CD4-positive, alpha-beta T cell treated with Interleukin-15 for 4 hours (primary cell): ENCODE results near the gene AGER.
"Not testable (repeated sequence)": the region's sequence is repeated elsewhere in the genome, so short reads cannot be mapped to it uniquely, and the experiment has no call there.

ENCODE experiments used
- DNase-seq: peaks from one replicate; pipeline ENCODE4 v3.0.0-alpha.2; 2020; ENCODE audit warnings: low spot score

AGER gene

DNA sequence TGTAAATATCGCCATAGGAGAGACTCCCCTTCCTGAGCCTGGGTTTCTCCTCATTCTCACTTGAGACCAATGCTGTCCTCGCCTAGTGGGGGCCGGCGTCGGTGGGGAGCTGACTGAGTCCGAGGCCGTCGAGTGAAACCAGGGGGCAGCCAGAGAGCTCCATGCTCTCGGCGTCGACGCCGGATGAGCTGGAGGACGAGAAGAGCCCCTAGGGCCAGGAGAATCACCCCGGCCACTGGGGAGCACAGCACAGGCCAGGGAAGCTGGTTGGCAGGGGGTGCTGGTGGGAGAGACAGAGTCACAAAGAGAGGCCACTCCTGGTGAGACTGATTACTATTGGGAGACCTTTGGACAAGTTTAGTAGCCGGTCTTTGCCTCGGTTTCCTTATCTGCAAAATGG, 14.8 kb upstream of the AGER start:
- DNase-seq, result no peak

- no peak for DNase-seq
Measured at GRCh38 chr6:32198345-32198696, 14.3 kb upstream of the AGER start.

DNA sequence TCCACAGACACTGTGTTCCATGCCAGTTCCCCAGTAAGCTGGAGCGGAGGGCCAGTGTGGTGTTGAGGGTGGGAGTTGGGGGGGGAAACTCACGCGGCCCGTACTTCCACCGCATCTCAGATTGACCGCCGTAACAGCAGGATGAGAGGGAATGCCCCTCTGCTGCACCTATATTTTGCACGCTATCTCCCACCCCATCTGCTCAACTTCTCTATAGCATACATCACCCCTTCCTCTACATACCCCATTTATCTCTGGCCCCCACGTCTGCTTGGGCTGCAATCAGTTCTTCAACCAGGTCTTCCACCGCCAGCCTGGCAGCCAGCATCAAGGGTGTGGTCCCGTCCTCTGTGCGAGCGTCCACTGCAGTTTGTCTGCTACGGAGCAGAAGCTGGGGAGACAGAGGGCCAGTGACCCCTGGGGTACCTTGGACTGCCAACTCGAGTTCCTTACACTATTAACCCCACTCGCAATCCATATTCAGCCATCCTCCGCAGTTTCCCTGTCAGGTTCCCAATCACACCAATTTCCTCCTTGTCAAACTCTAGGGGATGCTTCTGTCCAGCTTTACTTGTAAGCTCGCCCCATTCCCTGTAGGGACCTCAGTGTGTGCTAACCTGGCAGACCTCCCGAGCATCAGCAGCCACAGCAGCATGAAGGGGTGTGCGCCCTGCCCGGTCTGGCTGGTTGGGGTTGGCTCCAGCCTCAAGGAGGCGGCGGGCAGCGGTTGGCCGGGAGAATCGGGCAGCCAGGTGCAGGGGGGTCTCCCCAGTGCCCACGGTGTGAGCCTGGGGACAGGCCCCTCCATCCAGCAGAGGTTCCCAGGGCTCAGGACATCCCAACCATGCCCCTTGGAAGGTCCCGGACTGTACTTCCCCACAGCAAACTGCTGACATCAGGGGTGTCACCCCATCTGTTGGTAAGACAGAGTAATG, 12.9 kb upstream of the AGER start:
- DNase-seq, result no peak

DNA sequence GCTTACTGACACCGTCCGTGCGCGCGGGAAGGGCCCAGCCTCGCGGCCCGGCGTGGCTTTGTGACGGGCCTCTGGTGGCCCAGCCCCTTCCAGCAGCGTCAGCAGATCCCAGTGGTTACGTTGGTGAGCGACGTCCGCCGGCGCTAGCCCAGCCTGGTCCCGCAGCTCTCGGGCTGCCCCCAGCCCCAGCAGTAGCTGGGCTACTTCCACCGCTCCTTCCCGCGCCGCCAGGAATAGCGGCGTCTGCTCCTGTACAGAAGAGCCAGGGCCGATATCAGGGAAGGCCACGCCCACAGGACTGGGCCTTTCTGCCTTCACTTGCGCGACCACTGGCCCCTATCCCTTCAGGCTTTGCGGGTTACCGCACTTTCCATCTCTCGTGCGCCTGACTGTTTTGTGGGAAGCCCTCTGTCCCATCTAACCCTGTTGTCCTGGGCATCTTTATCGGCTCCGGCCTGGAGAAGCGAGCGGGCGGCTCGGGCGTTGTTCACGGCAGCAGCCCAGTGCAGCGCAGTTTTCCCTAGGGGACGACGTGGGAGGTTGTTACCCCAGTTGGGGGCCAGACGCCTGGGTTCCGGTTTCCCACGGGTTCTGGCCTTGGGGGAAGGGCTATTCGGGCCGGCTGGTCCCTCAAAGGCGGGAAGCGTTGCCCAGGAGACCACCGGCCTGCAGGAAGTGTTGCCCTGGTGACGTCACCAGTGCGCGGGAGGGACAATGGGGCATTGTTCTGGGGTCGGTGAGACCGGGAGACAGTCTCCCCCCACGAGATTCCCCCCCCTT, 12.0 kb upstream of the AGER start:
- DNase-seq, result peak; percentile 45

DNA sequence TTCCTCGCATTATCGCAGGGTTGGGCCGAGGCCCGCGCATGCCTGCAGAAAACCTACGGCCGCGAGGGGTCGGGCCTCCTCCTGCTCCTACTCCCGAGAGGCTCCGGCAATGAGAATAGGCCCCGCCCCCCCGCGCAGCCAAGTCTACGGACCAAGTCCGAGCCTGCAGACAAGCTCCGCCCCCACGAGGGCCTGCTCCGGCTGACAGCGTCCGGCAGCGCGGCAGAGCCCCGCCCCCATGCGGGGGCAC, 11.5 kb upstream of the AGER start:
- DNase-seq, result peak; percentile 100

DNA sequence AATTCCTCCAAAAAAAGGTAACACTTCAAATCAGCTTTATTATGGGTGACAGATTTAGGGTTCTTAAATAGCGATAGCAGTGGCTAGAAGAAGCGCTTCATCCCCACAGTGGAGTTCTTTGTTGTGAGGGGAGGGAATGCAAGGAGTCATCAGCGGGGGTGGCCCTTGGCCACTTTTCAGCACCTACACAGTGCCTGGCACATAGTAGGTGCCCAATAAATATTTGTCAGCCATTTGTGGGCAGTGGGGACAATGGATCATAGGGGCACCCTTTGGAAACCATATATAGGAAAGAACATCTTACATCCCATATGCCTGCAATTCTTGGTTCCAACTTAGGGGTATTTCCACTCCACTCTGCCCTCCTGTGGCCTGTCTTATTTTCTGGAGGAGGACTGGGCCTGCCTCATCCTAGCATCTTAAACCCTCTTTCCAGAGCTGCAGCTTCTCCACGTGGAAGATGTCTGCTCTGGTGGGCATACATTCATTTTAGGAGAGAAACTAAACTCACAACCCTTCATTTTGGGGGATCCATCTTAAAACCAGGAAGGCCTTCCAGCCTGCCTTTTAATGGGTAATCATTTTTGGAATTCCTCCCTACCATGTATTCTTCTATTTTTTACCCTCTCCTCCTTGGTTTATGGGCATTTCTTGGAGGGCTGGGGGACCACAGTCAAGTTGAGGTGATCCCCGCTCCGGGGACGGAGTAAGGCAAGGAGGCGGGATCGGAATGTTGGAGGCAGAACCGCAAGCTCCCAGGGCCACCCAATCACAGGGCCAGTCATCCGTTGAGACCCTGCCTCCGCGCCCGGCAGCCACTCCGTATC, 11.0 kb upstream of the AGER start:
- DNase-seq, result peak; percentile 32

DNA sequence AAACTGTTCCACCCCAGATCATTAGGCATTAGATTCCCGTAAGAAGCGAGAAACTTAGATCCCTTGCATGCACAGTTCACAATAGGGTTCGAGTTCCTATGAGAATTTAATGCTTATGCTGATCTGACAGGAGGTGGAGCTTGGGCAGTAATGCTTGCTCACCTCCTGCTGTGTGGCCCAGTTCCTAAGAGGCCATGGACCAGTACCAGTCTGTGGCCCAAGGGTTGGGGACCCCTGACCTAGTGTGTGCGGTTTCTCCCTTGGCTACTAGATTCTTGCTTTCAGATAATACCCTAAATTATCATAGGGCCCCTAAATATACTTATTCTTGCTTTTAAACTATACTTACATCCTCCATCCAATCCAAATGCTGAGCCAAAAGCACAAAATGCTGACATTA, 10.3 kb upstream of the AGER start:
- DNase-seq, result no peak

DNA sequence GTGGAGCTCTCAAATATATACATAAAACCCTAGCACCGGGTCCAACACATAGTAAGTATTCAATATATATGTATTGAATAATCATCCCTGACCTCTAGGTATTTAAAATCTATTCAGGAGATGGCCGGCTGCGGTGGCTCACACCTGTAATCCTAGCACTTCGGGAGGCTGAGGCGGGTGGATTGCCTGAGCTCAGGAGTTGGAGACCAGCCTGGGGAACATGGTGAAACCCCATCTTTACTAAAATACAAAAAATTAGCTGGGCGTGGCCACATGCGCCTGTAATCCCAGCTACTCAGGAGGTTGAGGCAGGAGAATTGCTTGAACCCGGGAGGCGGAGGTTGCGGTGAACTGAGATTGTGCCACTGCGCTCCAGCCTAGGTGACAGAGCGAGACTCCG, 9.0 kb upstream of the AGER start:
- DNase-seq, result not testable (repeated sequence)

DNA sequence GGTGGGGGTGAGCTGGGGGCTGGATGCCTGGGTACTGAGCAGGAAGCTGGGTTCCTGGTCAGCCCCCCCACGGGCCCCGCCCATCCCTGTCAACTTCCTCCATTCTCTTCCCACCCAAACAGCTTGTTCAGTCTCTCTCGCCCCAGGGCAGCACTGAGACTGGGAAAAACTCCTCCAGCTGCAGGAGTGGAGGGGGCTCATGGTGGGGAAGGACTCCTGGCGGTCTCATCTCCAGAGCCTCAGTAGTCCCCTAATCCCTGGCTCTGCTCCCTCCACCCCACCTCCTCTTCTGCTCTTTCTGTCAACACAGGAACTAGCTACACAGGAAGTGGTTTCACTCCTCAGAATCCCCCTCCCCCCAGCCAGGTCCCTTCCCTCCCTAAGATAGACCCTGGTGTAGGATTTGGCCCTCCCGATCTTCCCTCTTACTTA, 8.6 kb upstream of the AGER start, which contains the start of gene GPSM3:
TSS of gene GPSM3 (minus strand) at position 36 of the 432 bp plus-strand sequence. CDS start 130 bp downstream, outside the sequence.
- DNase-seq, result peak; percentile 55

DNA sequence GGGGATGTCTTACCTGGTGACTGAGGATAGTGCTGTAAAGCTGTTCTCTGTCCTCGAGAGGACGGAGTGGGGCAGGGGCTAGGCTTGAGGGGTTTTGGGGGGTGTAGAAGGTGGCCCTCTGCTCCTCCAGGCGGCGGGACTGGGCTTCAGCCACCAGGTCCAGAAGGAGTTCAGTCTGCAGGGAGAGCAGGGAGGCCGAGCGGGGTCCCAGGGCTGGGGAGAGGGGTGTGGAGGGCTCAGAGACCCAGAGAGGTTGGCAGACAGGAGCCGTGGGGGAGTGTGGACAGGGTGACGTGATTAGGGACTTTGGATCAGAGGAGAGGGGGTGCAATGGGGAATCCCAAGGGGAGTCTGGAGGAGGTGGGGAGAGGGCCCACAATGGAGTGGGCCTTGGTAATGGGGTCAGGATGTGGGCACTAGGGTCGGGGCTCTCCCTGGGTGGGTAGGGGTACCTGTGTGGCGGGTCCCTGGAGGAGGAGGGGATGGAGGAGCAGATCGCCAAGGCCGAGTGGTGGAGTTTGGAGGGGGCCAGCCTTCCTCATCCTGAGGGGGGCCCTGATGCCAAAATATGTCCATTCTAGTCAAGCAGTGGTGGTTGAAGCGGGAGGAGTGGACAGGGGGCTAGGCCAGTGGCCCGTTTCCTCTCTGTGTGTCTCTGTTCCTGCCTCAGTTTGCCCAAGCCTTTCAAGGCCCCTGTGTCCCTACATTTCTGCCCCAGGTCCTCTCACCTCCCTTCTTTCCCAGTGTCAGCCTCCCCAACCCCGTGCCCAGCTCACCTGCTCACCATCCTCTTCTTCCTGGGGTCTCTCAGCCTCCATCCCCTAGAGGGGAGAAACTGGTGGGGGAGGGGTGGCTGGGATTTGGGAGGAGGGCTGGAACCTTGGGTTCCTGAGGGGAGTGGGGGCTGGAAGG, 7.9 kb upstream of the AGER start:
- DNase-seq, result no peak

DNA sequence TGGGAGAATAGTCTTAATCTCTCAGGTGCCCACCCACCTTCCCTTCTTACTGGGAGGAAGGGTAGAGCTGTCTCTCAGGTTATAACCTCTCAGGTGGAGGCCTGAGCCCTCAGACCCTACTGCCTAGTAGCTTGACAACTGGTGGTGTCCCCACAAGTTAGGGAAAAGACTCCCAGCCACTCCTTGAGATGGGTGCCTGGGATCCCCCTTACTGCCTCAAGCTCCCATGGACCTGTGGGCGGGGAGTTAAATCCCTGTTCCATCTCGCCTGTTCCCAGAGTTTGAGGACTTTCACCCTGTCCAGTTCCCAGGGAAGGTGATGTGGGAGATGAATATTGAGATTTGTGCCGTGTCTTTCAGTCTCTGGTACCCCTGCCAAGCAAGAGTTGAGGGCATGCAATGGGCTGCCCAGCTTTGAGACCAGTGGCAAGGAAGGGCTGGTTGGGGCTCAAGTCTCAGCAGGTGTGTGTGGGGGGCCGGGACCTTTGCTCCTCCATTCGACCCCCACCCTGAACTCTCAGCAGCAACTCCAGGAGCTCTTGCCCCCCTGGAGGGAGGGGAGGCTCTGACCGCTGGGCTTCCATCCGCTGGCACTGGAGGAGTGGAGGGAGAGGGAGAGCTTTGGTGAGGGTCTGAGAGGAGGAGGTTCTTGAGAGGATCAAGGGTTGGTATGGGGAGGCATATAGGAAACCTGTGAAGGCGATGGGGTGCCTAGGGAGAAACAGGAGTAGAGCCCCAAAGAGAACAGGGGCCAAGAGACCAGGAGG, 7.0 kb upstream of the AGER start:
- no peak for DNase-seq

- DNase-seq, result peak; percentile 84
Measured at GRCh38 chr6:32190054-32190851, 6.2 kb upstream of the AGER start, which contains the start of gene PBX2. TSS of gene PBX2 (minus strand) at chr6:32190202. CDS start at chr6:32189915, 287 bp downstream.

DNA sequence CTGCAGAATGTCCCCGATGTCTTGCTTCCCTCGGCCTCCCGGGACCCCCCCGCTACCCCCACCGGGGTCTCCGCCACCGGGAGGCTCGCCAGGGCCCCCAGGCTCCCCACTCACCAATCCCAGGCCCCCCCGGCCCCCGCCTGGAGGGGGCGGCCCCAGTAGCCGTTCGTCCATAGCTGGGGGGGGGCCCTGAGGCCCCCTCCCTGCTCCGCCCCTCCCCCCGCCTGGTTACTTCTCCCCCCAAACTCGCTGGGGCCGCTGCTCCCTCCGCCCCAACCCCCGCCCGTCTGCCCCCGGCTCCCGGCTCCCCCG, 5.6 kb upstream of the AGER start:
- DNase-seq, result no peak

DNA sequence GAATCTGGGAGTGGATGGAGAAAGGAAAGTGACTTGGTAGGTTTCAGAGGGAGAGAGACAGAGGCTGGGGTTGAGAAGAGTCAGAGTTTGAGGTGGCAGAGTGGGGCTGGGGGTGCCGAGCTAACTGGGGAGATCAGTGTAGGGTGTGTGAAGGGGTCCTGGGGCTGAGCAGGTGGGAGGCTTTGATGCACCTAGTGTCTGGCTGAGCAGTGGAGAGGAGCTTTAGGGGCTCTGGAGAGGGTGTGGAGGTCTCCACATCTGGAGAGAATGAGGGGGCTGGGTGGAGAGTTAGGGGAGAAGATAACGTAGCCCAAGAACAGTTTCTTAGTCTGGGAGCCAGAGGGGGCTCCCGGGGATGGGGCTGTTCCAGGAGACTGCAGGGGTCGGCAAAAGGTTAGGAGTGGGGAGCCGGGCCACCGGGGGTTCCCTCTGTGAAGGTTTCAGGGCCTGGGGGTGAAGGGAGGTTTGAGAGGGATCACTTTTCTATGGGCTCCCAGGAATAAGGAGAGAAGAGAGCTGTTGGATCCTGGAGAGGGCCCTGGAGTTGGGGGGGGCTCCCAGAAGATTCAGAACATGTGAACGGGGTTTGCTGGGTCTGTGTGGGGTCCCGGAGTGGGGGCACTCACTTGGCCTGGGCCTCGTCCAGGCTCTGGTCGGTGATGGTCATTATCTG, 5.2 kb upstream of the AGER start:
- no peak for DNase-seq

GRCh38 chr6:32188381-32189068, 4.5 kb upstream of the AGER start:
- DNase-seq, result no peak

DNA sequence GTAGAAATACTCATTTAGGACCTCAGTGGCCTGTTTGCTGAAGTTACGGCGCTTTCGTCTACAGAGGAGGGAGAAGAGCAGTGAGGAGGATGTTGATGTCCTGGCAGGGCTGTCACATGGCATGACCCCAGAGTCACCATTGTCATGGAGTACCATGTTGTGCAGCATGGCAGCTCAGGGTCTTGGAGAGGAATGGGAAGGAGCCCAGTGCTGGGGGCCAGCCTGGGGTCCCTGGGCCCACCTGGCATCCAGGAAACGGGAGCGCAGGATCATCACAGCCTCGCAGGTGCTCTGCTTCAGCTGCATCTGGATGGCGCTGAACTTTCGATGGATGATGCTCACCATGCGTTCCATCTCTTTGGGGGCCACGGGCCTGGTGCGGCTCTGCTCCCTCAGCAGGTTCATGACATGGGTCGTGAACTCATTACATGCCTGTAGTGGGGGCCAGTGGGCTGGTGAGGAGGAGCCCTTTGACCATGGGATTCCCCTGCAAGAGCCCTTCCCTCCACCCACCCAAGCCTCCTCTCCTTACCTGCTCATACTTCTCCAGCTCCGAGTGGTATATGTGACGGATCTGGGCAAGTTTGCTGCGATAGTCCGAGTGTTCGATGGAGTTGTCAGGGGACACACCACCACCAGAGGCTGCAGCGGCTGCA, 3.8 kb upstream of the AGER start:
- DNase-seq, result not testable (repeated sequence)

GRCh38 chr6:32187009-32187709, 3.1 kb upstream of the AGER start:
- DNase-seq, result no peak
